GM21576 (cell line): Measurements from ENCODE around the gene HSPBAP1.

Experiments
- ATAC-seq: cut with Tn5 transposase; IDR thresholded peaks from one replicate; pipeline ENCODE4 v1.9.1; 2021; ENCODE audit warnings: mild to moderate bottlenecking, moderate library complexity; ENCODE audit not compliant: unreplicated experiment

HSPBAP1 gene

GRCh38 chr3:122793568-122794416 lies at the start of gene HSPBAP1:
Gene HSPBAP1 (minus strand): TSS chr3:122793831. CDS start chr3:122793680, 151 bp downstream.
- peak; percentile 67 for ATAC-seq

GRCh38 chr3:122835590-122835989 lies 42.0 kb upstream of the HSPBAP1 start:
- no peak for ATAC-seq

GRCh38 chr3:122828281-122828680 lies 34.6 kb upstream of the HSPBAP1 start:
- ATAC-seq = no peak

GRCh38 chr3:122826278-122826677 lies 32.6 kb upstream of the HSPBAP1 start:
- ATAC-seq = no peak

- no peak for ATAC-seq
Observed at GRCh38 chr3:122825460-122825859, 31.8 kb upstream of the HSPBAP1 start.

- no peak for ATAC-seq
Observed at GRCh38 chr3:122824465-122825381, 31.1 kb upstream of the HSPBAP1 start.

- no peak for ATAC-seq
Observed at GRCh38 chr3:122816587-122816986, 23.0 kb upstream of the HSPBAP1 start.

GRCh38 chr3:122810734-122811133 lies 17.1 kb upstream of the HSPBAP1 start:
- no peak for ATAC-seq

GRCh38 chr3:122803977-122804376 lies 10.3 kb upstream of the HSPBAP1 start:
- no peak for ATAC-seq

- ATAC-seq = no peak
Observed at GRCh38 chr3:122802323-122802722, 8.7 kb upstream of the HSPBAP1 start.

GRCh38 chr3:122800706-122801237 lies 7.1 kb upstream of the HSPBAP1 start:
- no peak for ATAC-seq

GRCh38 chr3:122800031-122800430 lies 6.4 kb upstream of the HSPBAP1 start:
- no peak for ATAC-seq

- ATAC-seq = no peak
Observed at GRCh38 chr3:122799322-122799721, 5.7 kb upstream of the HSPBAP1 start.

- ATAC-seq = no peak
Observed at GRCh38 chr3:122797291-122797690, 3.7 kb upstream of the HSPBAP1 start.

- no peak for ATAC-seq
Observed at GRCh38 chr3:122795674-122796195, 2.1 kb upstream of the HSPBAP1 start.

GRCh38 chr3:122794779-122795673 lies 1.4 kb upstream of the HSPBAP1 start, which contains the start of gene SLC49A4:
Gene SLC49A4 (plus strand): TSS chr3:122795069. CDS start chr3:122795193, 124 bp downstream.
- ATAC-seq = peak; percentile 61

GRCh38 chr3:122794483-122794778 lies 800 bp upstream of the HSPBAP1 start:
- ATAC-seq = no peak

- no peak for ATAC-seq
Observed at GRCh38 chr3:122789585-122790273, 3.9 kb downstream of the HSPBAP1 start.

GRCh38 chr3:122787872-122788271 lies 5.8 kb downstream of the HSPBAP1 start:
- no peak for ATAC-seq

GRCh38 chr3:122786066-122786465 lies 7.6 kb downstream of the HSPBAP1 start:
- ATAC-seq = no peak
